Measurements from ENCODE around the gene RNFT2. TPM values are rescaled to one million over a fixed set of nuclear protein-coding genes. Genes with fewer than 3 reads are reported as not detected.
"Not testable (repeated sequence)": the region's sequence is repeated elsewhere in the genome, so short reads cannot be mapped to it uniquely, and the experiment has no call there.

The RNFT2 gene
- total and polyA plus RNA-seq, 7 donors = 0.04 to 0.64 (median 0.36) TPM

- DNase-seq = no peak
- no peaks in the 10 kb centered on the region for H3K9me3 ChIP-seq
- no peak overlapping the region for H3K4me3 ChIP-seq
- no peak for ATAC-seq
- H3K27ac ChIP-seq = no peak overlapping the region
- no peaks in the 10 kb centered on the region for H3K36me3 ChIP-seq (ENCODE audit: insufficient read depth in 1 of 2, low read depth in 1 of 2)
- intact Hi-C loops (cut with DNase I) = no loop called here
- H3K4me1 ChIP-seq = no peaks in the 10 kb centered on the region
- H3K27me3 ChIP-seq (ENCODE audit: insufficient read depth in 3 of 3, low read length in 2 of 3) = no peaks in the 10 kb centered on the region
- no peak for TF ChIP-seq CTCF (IDR thresholded peaks at IDR 0.05)
- WGBS, 3 donors = 92 to 94% (median 93%) methylated on average over 4 of the region's 4 CpGs
These were observed 7.4 kb downstream of the RNFT2 start for GRCh38 chr12:116745554-116745953.

GRCh38 chr12:116749884-116750283 lies 11.8 kb downstream of the RNFT2 start:
- 91 to 99% (median 95%) methylated on average over 18 to 26 of the region's 26 CpGs for WGBS, 3 donors
- Histone ChIP-seq H3K27ac (no peak overlapping the region), H3K9me3 (no peaks in the 10 kb centered on the region), H3K27me3 (ENCODE audit: insufficient read depth in 3 of 3, low read length in 2 of 3) (no peaks in the 10 kb centered on the region), H3K4me3 (no peak overlapping the region), H3K4me1 (no peaks in the 10 kb centered on the region), H3K36me3 (ENCODE audit: insufficient read depth in 1 of 2, low read depth in 1 of 2) (no peaks in the 10 kb centered on the region)
- intact Hi-C loops (cut with DNase I) = no loop called here
- ATAC-seq (no peak), DNase-seq (no peak)
- TF ChIP-seq CTCF (IDR thresholded peaks at IDR 0.05) = no peak

DNA sequence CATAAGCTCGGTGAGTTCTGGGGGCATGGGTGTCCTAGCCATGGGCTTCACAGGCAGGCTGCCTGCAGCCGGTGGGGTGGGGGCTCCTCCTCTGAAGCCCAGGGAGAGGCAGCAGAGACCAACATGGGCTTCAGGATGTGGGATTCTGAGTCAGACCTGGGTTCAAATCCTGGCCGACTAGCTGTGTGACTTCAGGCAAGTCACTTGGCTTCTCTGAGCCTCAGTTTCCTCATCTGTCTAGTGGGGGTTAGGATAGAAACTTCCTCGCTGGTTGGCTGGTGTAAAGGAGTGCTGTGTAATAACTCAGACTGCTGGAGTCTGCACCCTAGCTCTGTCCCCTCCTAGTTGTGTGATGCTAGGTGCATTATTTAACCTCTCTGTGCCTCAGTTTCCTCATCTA lies 12.2 kb downstream of the RNFT2 start:
- Histone ChIP-seq H3K27ac (no peak overlapping the region), H3K9me3 (no peaks in the 10 kb centered on the region), H3K27me3 (ENCODE audit: insufficient read depth in 3 of 3, low read length in 2 of 3) (no peaks in the 10 kb centered on the region), H3K4me1 (no peaks in the 10 kb centered on the region), H3K36me3 (ENCODE audit: insufficient read depth in 1 of 2, low read depth in 1 of 2) (no peaks in the 10 kb centered on the region), H3K4me3 (no peak overlapping the region)
- DNase-seq (no peak), ATAC-seq (no peak)
- TF ChIP-seq CTCF (IDR thresholded peaks at IDR 0.05) = no peak
- intact Hi-C loops (cut with DNase I) = no loop called here
- WGBS, 3 donors = 89 to 97% (median 96%) methylated on average over 4 of the region's 4 CpGs

DNA sequence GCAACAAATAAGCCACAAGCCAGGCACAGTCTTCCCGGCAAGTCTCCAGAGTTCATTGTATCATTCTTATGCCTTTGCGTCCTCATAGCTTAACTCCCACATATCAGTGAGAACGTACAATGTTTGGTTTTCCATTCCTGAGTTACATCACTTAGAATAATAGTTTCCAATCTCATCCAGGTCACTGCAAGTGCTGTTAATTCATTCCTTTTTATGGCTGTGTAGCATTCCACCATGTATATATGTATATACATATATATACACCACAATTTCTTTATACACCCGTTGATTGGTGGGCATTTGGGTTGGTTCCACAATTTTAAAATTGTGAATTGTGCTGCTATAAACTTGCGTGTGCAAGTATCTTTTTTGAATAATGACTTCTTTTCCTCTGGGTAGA lies 16.0 kb downstream of the RNFT2 start:
- H3K27me3 ChIP-seq (ENCODE audit: insufficient read depth in 3 of 3, low read length in 2 of 3); H3K27ac ChIP-seq; H3K9me3 ChIP-seq; DNase-seq; H3K4me3 ChIP-seq; H3K36me3 ChIP-seq (ENCODE audit: insufficient read depth in 1 of 2, low read depth in 1 of 2); ATAC-seq; intact Hi-C loops (cut with DNase I); H3K4me1 ChIP-seq: not testable (repeated sequence)
- 92 to 97% (median 94%) methylated on average over 5 of the region's 5 CpGs for WGBS, 3 donors

- H3K9me3 ChIP-seq; intact Hi-C loops (cut with DNase I); H3K27me3 ChIP-seq (ENCODE audit: insufficient read depth in 3 of 3, low read length in 2 of 3); ATAC-seq; H3K27ac ChIP-seq; H3K4me1 ChIP-seq; H3K36me3 ChIP-seq (ENCODE audit: insufficient read depth in 1 of 2, low read depth in 1 of 2); DNase-seq; H3K4me3 ChIP-seq: not testable (repeated sequence)
- WGBS, 3 donors = 79 to 94% (median 92%) methylated on average over 1 of the region's 1 CpG
These were observed 16.7 kb downstream of the RNFT2 start for GRCh38 chr12:116754783-116755182.
